Measurements from ENCODE around the gene GTPBP4.
"Not testable (repeated sequence)": the region's sequence is repeated elsewhere in the genome, so short reads cannot be mapped to it uniquely, and the experiment has no call there.

The GTPBP4 gene

GRCh38 chr10:1025683-1026082 is 37.4 kb downstream of the GTPBP4 start, which contains the start of gene IDI2:
IDI2 (minus strand) TSS chr10:1025859; CDS start chr10:1024723, 1,136 bp downstream.
- no peak for DNase-seq (ENCODE audit: low spot score)

- DNase-seq (ENCODE audit: low spot score) = no peak
Measured at GRCh38 chr10:1026578-1026977, 38.3 kb downstream of the GTPBP4 start.

GRCh38 chr10:1029838-1030237 is 41.6 kb downstream of the GTPBP4 start:
- no peak for DNase-seq (ENCODE audit: low spot score)

- no peak for DNase-seq (ENCODE audit: low spot score)
Measured at GRCh38 chr10:1033601-1034000, 45.4 kb downstream of the GTPBP4 start.

GRCh38 chr10:1034758-1035157 is 46.5 kb downstream of the GTPBP4 start:
- no peak for DNase-seq (ENCODE audit: low spot score)

GRCh38 chr10:1035201-1035600 is 47.0 kb downstream of the GTPBP4 start:
- DNase-seq (ENCODE audit: low spot score) = no peak

- DNase-seq (ENCODE audit: low spot score) = no peak
Measured at GRCh38 chr10:1036341-1036791, 48.1 kb downstream of the GTPBP4 start.

- no peak for DNase-seq (ENCODE audit: low spot score)
Measured at GRCh38 chr10:1037098-1037497, 48.9 kb downstream of the GTPBP4 start.

GRCh38 chr10:1038769-1039168 is 50.5 kb downstream of the GTPBP4 start:
- not testable (repeated sequence) for DNase-seq (ENCODE audit: low spot score)

- no peak for DNase-seq (ENCODE audit: low spot score)
Measured at GRCh38 chr10:1040133-1040532, 51.9 kb downstream of the GTPBP4 start.

- DNase-seq (ENCODE audit: low spot score) = no peak
Measured at GRCh38 chr10:1041514-1041913, 53.3 kb downstream of the GTPBP4 start.

- peak; percentile 26 for DNase-seq (ENCODE audit: low spot score)
Measured at GRCh38 chr10:1043532-1043995, 55.3 kb downstream of the GTPBP4 start.

GRCh38 chr10:1044146-1044545 is 55.9 kb downstream of the GTPBP4 start:
- DNase-seq (ENCODE audit: low spot score) = no peak

- no peak for DNase-seq (ENCODE audit: low spot score)
Measured at GRCh38 chr10:1044964-1045363, 56.7 kb downstream of the GTPBP4 start.

GRCh38 chr10:1045415-1045814 is 57.2 kb downstream of the GTPBP4 start:
- DNase-seq (ENCODE audit: low spot score) = no peak

GRCh38 chr10:1047937-1048336 is 59.7 kb downstream of the GTPBP4 start:
- peak; percentile 20 for DNase-seq (ENCODE audit: low spot score)

- DNase-seq (ENCODE audit: low spot score) = no peak
Measured at GRCh38 chr10:1048349-1048731, 60.1 kb downstream of the GTPBP4 start.

GRCh38 chr10:1048732-1049424 is 60.6 kb downstream of the GTPBP4 start, which contains the start of gene IDI1:
IDI1 (minus strand) TSS chr10:1049119; CDS start chr10:1049003, 116 bp downstream.
- peak; percentile 98 for DNase-seq (ENCODE audit: low spot score)

GRCh38 chr10:1049425-1049958 is 61.3 kb downstream of the GTPBP4 start:
- DNase-seq (ENCODE audit: low spot score) = no peak

- DNase-seq (ENCODE audit: low spot score) = no peak
Measured at GRCh38 chr10:1050145-1050544, 61.9 kb downstream of the GTPBP4 start.

GRCh38 chr10:1050554-1050953 is 62.3 kb downstream of the GTPBP4 start:
- DNase-seq (ENCODE audit: low spot score) = no peak

GRCh38 chr10:1054684-1055083 is 66.5 kb downstream of the GTPBP4 start:
- no peak for DNase-seq (ENCODE audit: low spot score)

GRCh38 chr10:1056326-1057105 is 68.3 kb downstream of the GTPBP4 start, which contains the start of gene WDR37:
WDR37 (plus strand) TSS chr10:1056385; CDS start chr10:1072156, 15,771 bp downstream.
- peak; percentile 79 for DNase-seq (ENCODE audit: low spot score)

Data from kidney capillary endothelial cell (primary cell).